Right cardiac atrium (tissue), 5 donors: Measurements from ENCODE around the gene OCA2. TPM values are rescaled to one million over a fixed set of nuclear protein-coding genes. Genes with fewer than 3 reads are reported as not detected.

Experiments used
- ATAC-seq, 2 donors: fragments of 200-7000 bp; cut with Tn5 transposase; one replicate each; pipeline versions ENCODE4 v1.8.0 to v1.9.1; 2020; ENCODE audit warnings: moderate library complexity in 2 of 2, mild to moderate bottlenecking in 1 of 2
- DNase-seq, 3 donors: peaks; one replicate each; pipeline ENCODE4 v3.0.0-alpha.2; 2020
- H3K27ac ChIP-seq: one replicate; pipeline ENCODE4 v1.5.1; 2013; ENCODE audit warnings: mild to moderate bottlenecking, low read length, control low read depth, moderate library complexity
- H3K27me3 ChIP-seq: one replicate; pipeline ENCODE4 v1.6.1; 2013; ENCODE audit not compliant: control insufficient read depth, insufficient read depth
- H3K4me1 ChIP-seq: one replicate; pipeline ENCODE4 v1.6.1; 2013; ENCODE audit warnings: low read length; ENCODE audit not compliant: control insufficient read depth, insufficient read depth
- H3K4me3 ChIP-seq: one replicate; pipeline ENCODE4 v1.5.1; 2013; ENCODE audit warnings: low read length, control low read depth
- H3K9me3 ChIP-seq: one replicate; pipeline ENCODE4 v1.6.1; 2013; ENCODE audit warnings: low read length; ENCODE audit not compliant: control insufficient read depth
- WGBS: extraction: QIAGEN DNeasy Blood & Tissue Kit; methylation state at CpG from one replicate; pipeline ENCODE4 v1.1.7; 2013; 5-methylcytosine and 5-hydroxymethylcytosine counted together
- intact Hi-C, 4 donors: fragments of 100-400 bp; cut with DNase I; formaldehyde crosslinking; loops; one replicate each; pipeline versions ENCODE4 v1.11.0 to v1.14.0; 2022 to 2023
- polyA plus RNA-seq: library from polyadenylated mRNA; stranded (reverse); fragments of 200-250 nt; gene quantifications from one replicate; pipeline ENCODE4 v1.2.3, GENCODE V29; 2013
- total RNA-seq, 4 donors: library from RNA; stranded (reverse); fragmentation: NEBNext Ultra II Directional; extraction: Animal tissue kit (Norgen Biotek cat#: 25700); gene quantifications; one replicate each; pipeline ENCODE4 v1.2.1, GENCODE V29; 2021
- donor health status: healthy with polysubstance abuse.
- donor health status: DM: no; HTN: yes; CAD: no.
- donor health status: DM: no; HTN: no; CAD: no.
- donor health status: DM: no; HTN: yes; CAD: no; lungs with severe emphysema.
- donor health status: DM: yes; HTN: yes; CAD: no.

The OCA2 gene
- total and polyA plus RNA-seq, 5 donors, result 0.29 to 1.2 (median 0.50) TPM

DNA sequence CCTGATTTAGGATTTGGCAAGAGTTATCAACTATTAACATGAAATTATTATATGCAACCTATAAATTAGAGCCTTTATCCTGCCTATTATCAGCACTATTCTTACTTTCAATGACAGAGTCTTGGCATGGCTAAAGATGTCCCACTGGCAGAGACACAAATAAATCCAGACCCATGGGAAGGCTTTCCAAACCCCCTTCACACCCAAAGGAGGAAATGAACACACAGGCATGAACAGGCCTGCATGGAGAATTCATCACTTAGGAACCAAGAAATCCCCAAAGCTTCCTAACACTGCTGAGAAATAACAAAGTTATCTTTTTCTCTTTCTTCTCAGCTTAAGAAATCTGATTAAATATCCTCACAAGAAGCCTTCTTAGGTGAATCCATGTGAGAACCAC, 213.9 kb downstream of the OCA2 start:
- DNase-seq (no peak), ATAC-seq (no peak)
- H3K27me3 ChIP-seq, result no peaks in the 10 kb centered on the region
- no peak overlapping the region for H3K4me3 ChIP-seq
- no peak overlapping the region for H3K27ac ChIP-seq
- intact Hi-C loops, result no loop called here
- no peaks in the 10 kb centered on the region for H3K4me1 ChIP-seq
- no peaks in the 10 kb centered on the region for H3K9me3 ChIP-seq

DNA sequence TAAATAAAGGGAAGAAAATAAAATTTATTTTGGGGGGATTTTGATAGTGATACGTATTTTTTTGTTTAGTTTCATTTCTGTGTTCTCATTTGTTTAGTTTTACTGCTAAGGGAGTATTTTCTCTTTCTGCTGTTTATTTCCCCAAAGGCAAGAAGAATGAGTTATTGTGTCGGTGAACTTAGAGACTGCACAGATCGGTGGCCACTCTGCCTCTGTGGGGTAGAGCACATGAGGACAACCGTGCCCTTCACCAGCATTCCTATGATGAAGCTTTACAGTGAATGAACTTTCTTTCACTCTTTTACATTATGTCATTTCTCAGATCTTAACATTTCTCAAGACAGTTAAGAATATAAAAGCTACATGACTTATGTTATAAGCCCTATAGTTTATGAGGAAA, 214.4 kb downstream of the OCA2 start:
- DNase-seq (no peak), ATAC-seq (no peak)
- WGBS, result 67% methylated on average over 4 of the region's 4 CpGs
- H3K4me1 ChIP-seq, result no peaks in the 10 kb centered on the region
- no peaks in the 10 kb centered on the region for H3K27me3 ChIP-seq
- no peak overlapping the region for H3K4me3 ChIP-seq
- H3K27ac ChIP-seq, result no peak overlapping the region
- no peaks in the 10 kb centered on the region for H3K9me3 ChIP-seq
- intact Hi-C loops, result no loop called here

DNA sequence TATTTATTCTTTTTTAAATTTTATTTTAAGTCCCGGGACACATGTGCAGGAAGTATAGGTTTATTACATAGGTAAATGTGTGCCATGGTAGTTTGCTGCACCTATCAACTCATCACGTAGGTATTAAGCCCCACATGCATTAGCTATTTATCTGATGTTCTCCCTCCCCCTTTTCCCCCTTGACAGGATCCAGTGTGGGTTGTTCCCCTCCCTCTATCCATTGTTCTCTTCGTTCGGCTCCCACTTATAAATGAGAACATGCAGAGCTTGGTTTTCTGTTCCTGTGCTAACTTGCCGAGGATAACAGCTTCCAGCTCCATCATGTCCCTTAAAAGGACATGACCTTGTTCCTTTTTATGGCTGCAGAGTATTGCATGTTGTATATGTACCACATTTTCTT, 220.3 kb downstream of the OCA2 start:
- ATAC-seq (no peak), DNase-seq (no peak)
- H3K4me3 ChIP-seq, result no peak overlapping the region
- WGBS, result 61% methylated on average over 5 of the region's 5 CpGs
- intact Hi-C loops, result no loop called here
- no peaks in the 10 kb centered on the region for H3K4me1 ChIP-seq
- H3K27me3 ChIP-seq, result no peaks in the 10 kb centered on the region
- H3K9me3 ChIP-seq, result no peaks in the 10 kb centered on the region
- H3K27ac ChIP-seq, result no peak overlapping the region

DNA sequence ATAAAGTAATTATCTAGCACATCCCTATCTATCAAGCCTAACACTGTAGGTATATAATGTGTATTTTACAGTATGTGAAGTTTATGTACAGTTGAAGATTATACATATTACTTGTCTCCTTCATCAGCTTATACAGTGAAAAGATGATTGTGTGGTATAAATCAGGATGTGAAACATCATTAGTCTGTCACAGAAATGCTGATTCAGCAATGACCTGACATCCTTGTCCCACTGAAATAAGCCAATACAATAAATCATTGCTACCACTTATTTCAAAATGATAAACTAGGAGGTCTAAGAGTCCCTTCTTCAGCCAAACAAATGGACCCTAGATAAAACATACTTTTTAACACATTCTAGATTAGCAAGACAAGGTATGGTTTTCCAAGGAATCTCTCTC, 225.3 kb downstream of the OCA2 start:
- Histone ChIP-seq H3K4me1 (no peaks in the 10 kb centered on the region), H3K4me3 (no peak overlapping the region), H3K27me3 (no peaks in the 10 kb centered on the region), H3K27ac (no peak overlapping the region), H3K9me3 (no peaks in the 10 kb centered on the region)
- DNase-seq (no peak), ATAC-seq (no peak)
- intact Hi-C loops, result no loop called here

DNA sequence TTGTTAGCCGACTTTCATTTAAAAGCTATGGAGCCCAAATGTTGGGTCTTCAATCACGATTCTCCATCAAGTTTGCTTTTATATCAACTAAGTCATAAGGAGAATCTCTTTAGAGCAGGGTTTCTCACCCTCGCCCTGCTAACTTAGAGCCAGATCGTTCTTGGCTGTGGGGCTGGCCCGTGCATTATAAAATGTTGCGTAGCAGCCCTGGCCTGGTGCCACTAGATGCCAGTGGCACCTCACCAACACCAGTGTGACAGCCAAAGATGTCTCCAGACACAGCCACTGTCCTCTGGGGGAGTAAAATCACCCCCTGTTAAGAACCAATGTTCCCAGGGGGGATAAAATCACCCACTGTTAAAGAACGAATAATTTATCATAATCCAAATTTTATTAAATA, 226.1 kb downstream of the OCA2 start:
- intact Hi-C loops, result no loop called here
- no peaks in the 10 kb centered on the region for H3K27me3 ChIP-seq
- ATAC-seq, result peak; percentile 48 to 51
- peak in 1 of 3 donors; percentile 63 for DNase-seq
- WGBS, result 67% methylated on average over 7 of the region's 7 CpGs
- H3K4me1 ChIP-seq, result no peaks in the 10 kb centered on the region
- H3K4me3 ChIP-seq, result no peak overlapping the region
- no peak overlapping the region for H3K27ac ChIP-seq
- no peaks in the 10 kb centered on the region for H3K9me3 ChIP-seq

DNA sequence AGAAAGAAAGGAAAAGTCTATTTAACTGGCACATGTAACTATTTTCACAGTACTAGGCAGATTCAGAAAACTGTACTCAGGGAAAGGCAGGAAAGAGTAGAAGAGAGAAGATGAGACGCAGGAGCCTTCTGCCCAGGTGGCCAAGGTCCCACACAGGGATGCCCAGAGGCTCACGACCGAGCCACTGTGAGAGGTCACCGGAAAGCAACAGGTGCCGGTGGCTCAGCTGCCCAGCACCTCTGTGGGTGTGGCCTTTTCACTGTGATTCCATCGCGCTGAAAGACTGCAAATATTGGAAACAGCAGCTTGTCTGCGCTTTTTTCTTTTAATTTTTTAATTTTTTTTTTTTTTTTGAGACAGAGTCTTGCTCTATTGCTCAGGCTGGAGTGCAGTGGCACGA, 226.8 kb downstream of the OCA2 start:
- ATAC-seq, result no peak
- Histone ChIP-seq H3K27me3 (no peaks in the 10 kb centered on the region), H3K4me1 (no peaks in the 10 kb centered on the region), H3K4me3 (no peak overlapping the region), H3K9me3 (no peaks in the 10 kb centered on the region), H3K27ac (no peak overlapping the region)
- no peak for DNase-seq
- WGBS, result 91% methylated on average over 9 of the region's 9 CpGs
- intact Hi-C loops, result no loop called here

DNA sequence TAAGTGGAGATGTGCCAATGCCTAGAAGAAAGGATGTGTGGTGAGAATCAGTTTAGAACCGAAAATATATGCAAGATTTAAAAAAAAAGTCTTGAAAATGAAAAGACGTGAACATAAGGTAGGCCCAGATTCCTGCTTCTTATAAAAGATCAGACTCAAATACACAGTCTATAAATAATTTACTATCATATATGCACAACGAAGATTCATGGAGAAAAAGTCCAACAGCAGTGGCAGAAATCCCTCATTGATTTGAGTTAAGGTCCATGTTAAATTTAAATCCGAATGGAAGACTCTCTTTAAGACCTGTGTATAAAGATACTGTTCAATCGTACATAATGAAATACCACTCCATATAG, 227.2 kb downstream of the OCA2 start:
- H3K27me3 ChIP-seq, result no peaks in the 10 kb centered on the region
- 82% methylated on average over 5 of the region's 5 CpGs for WGBS
- no peak overlapping the region for H3K27ac ChIP-seq
- no peak for DNase-seq
- intact Hi-C loops, result no loop called here
- ATAC-seq, result no peak
- no peaks in the 10 kb centered on the region for H3K9me3 ChIP-seq
- H3K4me1 ChIP-seq, result no peaks in the 10 kb centered on the region
- no peak overlapping the region for H3K4me3 ChIP-seq

DNA sequence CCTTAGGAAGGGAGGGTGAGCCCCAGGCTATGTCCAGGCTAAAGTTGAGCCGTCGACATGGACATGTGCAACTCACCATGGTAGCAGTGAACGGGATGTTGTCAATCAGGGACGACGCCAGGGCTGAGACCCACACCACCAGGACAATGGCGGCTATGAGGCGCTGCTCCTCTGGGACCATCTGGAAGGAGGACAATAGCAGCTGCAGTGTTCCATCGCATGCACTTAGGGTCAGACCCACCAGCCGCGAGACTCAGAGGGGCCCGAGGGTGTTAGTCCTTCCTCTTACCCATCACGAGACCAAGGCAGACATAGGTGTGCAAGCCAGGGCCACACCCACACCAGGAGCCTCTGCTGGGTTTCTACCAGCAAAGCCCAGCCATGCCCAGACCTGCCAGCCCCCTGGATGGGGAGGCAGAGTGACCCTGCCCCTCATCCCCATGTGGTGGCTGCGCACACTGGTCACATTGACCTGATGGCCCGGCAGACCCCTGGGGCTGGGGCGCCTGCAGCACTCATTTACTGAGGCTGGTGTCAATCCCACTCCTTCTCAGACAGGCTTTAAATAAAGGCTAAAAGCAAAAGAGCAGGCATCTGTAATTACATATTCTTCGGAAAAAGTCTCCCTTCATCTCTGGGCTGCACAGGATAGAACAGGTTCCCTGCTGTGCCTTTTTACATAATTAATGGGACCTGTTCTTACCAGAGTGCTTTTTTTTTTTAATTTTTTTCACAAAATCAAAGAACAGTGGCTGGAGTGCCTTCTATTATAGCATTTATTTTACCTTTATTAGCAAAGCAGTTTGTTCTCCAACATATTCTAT, 227.8 kb downstream of the OCA2 start:
- 83% methylated on average over 16 of the region's 16 CpGs for WGBS

DNA sequence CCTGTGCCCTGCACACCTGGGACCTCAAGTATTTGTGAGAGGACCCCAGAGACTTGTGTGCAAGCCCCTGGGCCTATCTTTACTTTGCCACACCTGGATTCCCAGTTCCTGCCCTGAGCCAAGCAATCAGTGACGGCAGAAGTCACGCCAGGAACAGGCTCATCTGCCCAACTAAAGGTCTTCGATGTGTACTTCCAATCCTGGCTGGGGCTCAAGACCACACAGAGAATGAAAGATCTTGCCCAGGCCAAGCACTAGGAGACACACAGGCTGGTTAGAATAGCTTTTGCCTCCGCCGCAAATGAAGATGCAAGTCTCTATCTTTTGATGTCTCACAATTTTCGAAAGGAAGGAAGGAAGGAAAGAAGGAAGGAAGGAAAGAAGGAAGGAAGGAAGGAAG, 228.8 kb downstream of the OCA2 start:
- H3K9me3 ChIP-seq, result no peaks in the 10 kb centered on the region
- H3K27ac ChIP-seq, result no peak overlapping the region
- ATAC-seq (no peak), DNase-seq (no peak)
- H3K27me3 ChIP-seq, result no peaks in the 10 kb centered on the region
- no peak overlapping the region for H3K4me3 ChIP-seq
- H3K4me1 ChIP-seq, result no peaks in the 10 kb centered on the region
- intact Hi-C loops, result no loop called here
- WGBS, result 82% methylated on average over 6 of the region's 6 CpGs

More for the DNA sequence above, 227.8 kb downstream of the OCA2 start:
- Histone ChIP-seq H3K27me3 (no peaks in the 10 kb centered on the region), H3K9me3 (no peaks in the 10 kb centered on the region), H3K4me3 (no peak overlapping the region), H3K27ac (no peak overlapping the region), H3K4me1 (no peaks in the 10 kb centered on the region)
- intact Hi-C loops, result no loop called here
- ATAC-seq (peak in 1 of 2 donors; percentile 29), DNase-seq (no peak)

DNA sequence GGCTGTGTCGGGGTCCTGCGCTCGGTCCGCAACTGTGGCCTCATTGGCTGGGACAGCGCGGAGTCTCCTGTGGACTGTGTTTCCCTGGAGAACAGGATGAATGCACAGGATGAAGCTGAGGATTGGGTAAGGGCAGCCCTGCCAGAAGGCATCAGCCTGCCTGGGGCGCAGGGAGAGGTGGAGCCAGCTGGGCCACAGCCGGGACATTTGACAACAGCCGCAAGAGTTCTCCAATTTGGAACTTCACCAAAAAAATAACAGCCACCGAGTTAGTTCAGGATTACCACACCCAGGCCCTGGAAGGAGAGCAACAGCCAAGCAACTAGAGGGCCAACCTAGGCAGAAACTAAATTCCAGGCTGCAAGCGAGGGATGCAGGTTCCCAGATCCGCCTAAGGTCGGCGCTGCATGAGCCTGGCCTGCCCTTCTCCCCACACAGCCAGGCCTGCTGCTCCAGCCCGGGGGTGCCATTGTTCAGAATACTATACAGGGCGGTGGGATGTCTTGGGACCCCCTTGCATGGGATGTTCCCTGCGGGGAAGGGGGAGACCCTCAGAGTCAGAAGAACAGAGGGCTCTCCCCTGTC, 229.3 kb downstream of the OCA2 start:
- intact Hi-C loops, result no loop called here

DNA sequence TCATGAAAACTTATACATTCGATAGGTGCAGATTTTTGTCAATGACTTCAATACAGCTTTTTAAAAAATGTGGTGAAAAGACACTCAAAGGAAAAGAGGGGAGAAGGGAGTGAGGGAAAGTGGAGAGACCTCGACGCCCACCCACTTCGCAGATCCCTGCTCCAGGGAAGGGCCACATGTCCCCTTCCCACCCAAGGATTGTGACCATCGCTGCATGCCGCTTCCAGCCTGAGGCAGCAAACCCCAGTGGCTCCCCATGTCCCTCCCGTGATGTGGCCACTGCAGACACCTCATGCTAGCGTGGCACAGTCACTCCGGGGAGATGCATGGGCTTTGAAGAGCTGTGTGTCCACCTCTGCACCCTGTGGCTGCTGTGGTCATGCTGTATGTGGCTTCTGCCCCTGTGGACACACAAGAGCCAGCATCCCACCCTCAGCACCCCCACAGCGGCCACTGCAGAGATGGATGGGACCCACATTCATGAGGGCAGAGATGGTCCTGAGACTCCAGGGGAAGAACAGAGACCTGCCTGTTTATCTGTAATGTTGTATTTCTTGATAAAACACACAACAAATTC, 230.2 kb downstream of the OCA2 start:
- H3K4me1 ChIP-seq, result no peaks in the 10 kb centered on the region
- H3K9me3 ChIP-seq, result no peaks in the 10 kb centered on the region
- H3K27me3 ChIP-seq, result no peaks in the 10 kb centered on the region
- intact Hi-C loops, result no loop called here
- 71% methylated on average over 10 of the region's 10 CpGs for WGBS
- no peak overlapping the region for H3K27ac ChIP-seq
- ATAC-seq (peak in 1 of 2 donors; percentile 18), DNase-seq (no peak)
- no peak overlapping the region for H3K4me3 ChIP-seq

More for the DNA sequence above, 229.3 kb downstream of the OCA2 start:
- Histone ChIP-seq H3K27me3 (no peaks in the 10 kb centered on the region), H3K4me3 (no peak overlapping the region), H3K4me1 (no peaks in the 10 kb centered on the region), H3K27ac (no peak overlapping the region), H3K9me3 (no peaks in the 10 kb centered on the region)
- WGBS, result 82% methylated on average over 17 of the region's 17 CpGs
- no peak for DNase-seq
- ATAC-seq, result no peak
